Effector CD8-positive, alpha-beta T cell (primary cell): Measurements from ENCODE around the gene EIPR1.

Source experiments
- DNase-seq: peaks from one replicate; lab custom pipeline; 2025; lab: John Stamatoyannopoulos, UW

Gene EIPR1

DNA sequence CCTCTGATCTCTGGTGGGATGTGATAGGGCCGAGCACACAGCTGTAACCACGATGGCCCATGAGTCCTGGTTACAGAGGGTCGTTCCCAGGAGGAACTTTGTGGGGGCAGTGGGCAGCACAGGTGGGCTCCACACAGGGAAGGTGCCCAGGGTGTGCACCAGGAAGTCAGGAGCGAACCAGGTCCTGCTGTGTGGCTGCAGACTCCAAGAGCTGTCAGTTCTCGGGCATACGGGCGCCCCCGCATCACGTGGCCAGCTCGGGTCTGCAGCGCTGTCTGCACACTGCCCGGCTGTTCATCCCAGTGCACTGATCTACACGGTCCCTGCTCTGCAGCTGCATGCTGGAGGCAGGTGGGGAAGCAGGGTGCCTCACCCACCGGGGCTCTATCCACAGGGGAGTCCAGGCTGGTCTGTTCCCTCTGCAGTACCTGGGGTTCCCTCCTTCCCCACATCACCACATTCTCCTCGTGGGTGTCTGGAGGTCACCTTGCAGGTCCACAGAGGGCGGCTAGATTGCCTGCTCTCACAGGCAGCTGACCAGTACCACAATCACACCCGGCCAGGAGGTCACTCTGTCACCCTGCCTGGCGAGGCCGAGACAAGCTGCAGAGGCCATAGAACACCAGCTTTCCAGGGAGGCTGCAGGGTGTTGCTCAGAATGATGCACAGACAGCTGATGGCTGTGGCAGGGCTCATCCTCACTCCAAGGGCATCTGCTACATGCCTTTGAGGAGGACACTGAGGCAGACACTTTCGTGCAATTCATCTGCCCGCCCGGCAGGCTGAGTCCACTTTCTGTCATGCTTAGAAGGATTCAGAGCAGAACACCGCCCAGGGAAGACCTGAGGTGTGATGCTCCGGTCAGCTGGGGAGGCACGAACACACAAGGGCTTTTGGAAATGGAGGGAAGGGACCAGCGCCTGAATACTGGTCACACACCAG is 202.7 kb downstream of the EIPR1 start:
- no peak for DNase-seq

- DNase-seq: no peak
Observed at GRCh38 chr2:3173031-3173430, 204.6 kb downstream of the EIPR1 start.

GRCh38 chr2:3172265-3172935 is 205.2 kb downstream of the EIPR1 start:
- no peak for DNase-seq

DNA sequence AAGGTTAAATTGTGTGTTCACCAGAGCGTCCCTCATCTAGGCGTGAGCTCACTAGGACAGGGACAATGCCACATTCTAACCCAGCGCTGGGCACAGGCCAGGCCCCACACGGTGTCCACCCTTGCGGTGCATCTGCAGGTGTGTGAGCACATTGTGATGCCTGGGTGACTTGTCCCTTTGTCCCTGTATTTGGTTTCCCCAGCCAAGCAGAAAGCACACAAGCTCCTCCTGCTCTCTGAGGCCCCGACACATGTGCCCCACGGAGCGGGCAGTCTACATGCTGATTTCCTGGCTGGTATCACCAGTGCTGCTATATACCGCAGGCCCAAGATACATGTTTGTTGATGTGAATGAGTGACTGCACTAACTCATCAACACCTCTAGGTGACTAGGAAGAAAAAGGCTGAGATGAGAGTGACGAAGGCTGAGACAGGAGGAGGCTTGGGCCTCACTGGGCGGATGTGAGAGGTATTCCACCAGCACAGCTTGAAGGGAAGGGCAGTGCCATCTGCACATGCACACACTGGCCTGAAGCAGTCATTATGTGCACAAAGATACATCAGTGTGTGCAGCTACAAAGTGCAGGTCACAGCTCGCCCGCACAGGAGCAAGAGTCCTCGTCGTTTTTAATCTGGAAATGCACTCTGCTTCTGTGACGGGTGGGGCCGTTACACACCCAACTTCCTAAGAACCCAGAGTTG is 205.9 kb downstream of the EIPR1 start:
- no peak for DNase-seq

DNA sequence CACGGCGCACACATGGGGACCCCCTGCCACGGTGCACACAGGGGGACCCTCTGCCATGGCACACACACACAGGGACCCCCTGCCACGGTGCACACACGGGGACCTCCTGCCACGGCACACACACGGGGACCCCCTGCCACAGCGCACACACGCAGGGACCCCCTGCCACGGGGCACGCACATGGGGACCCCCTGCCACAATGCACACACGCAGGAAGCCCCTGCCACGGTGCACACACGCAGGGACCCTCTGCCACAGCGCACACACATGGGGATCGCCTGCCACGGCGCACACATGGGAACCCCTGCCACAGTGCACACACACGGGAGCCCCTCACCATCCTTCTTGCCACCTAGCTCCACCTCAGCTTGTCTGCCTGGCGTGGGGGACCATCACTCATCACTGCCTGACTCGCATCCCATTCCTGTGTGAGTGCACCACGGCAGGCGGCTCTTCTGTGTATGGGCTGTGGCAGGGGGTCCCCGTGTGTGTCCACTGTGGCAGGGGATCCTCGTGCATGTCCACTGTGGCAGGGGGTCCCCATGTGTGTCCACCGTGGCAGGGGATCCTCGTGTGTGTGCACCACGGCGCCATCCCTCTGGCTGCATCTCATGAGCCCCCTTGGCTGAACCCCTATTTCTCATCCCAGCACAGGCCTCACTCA is 206.7 kb downstream of the EIPR1 start:
- no peak for DNase-seq

- no peak for DNase-seq
Observed at GRCh38 chr2:3169106-3169870, 208.3 kb downstream of the EIPR1 start.

- DNase-seq: no peak
Observed at GRCh38 chr2:3168230-3168891, 209.3 kb downstream of the EIPR1 start.

DNA sequence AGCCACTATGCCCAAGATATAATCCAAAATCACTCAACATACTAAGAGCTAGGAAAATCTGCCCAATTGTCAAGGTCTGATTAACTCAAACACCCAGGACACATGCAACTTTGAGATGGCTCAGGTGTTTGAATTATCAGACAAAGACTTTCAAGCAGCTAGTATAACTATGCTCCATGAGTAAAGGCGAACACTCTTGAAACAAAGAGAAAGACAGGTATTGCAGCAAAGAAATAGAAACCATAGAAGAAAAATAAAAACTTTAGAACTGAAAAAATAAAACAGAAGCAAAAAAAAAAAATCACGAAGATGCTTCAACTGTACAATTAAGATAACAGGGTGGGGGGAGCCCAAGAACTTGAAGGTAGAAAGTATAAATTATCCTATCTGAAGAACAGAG is 214.2 kb downstream of the EIPR1 start:
- no peak for DNase-seq

- DNase-seq: no peak
Observed at GRCh38 chr2:3162442-3163077, 215.1 kb downstream of the EIPR1 start.

DNA sequence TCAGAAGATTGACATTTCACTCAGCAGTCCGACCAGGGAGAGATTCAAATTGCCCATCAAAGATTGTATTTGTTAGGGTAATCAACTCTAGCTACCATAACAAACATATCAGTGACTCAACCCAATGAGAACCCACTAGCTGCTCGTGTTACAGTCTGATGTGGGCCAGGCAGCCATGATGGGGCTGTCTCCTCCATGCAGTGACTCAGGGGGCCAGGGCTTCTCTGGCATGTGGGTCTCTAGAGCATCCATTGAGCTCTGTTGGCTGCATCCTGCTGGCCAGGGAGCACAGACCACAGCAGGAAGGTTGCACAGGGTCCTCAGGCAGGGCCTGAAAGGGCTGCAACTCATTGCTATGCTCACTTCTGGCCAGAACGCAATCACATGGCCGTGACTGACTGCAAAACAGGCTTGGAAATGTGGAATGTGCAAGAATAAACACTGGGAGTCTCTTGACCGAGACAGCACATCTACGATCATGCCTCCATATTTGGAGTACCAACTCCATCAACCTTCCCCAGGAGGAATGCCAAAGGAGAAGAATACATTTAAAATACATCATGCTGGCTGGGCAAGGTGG is 216.8 kb downstream of the EIPR1 start:
- DNase-seq: no peak

DNA sequence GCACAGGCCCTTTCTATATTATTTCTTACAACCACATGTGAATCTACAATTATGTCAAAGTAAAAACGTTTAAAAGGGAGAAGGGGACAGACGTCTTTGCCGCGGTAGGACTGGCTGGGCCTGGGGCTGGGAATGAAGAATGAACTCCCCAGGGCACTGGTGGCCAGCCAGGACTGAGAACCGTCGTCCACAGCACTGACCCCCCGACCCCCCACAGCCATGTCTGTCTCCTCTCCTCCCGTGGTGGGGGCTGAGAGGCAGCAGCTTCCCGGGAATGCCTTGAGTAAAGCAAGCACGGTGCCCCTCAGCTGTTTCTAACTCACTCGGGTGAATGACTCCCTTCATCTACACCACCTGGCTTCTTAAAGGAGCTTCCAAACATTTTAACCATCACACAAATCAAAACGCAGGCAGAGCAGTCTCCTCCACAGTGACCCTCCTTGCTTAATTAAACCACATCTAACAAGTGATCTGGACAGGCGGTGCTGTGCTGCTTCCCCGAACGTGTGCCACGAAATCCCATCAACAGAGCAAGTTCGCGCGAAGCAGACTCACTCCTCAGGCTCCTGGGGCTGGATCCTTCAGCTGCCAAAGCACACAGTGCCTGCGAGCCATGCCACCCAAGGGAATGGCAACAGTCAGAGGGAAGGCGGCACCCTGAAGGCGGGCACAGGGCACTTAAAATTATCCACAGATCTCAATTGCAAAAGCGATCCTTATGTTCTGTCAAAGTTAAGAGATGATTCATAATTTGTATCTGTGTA is 217.7 kb downstream of the EIPR1 start:
- no peak for DNase-seq

GRCh38 chr2:3154700-3155099 is 222.9 kb downstream of the EIPR1 start:
- DNase-seq: no peak

DNA sequence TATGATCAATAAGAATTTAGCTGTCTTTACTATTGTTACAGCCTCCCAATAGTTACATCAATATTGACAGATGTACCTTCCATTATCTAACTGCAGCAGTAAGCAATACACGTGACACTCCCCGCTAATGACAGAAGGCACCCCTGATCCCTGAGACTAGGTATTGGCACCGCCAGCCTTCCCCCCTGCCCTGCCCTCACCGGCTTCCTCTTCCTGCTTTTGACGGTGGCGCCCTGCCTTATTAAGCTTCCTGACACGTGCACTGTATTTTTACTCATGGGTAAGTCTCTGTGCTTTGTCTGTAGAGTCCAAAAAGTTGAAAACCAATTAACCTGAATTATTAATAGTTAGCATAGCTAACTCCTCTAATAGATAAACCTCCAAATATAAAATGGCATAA is 223.5 kb downstream of the EIPR1 start:
- no peak for DNase-seq

DNA sequence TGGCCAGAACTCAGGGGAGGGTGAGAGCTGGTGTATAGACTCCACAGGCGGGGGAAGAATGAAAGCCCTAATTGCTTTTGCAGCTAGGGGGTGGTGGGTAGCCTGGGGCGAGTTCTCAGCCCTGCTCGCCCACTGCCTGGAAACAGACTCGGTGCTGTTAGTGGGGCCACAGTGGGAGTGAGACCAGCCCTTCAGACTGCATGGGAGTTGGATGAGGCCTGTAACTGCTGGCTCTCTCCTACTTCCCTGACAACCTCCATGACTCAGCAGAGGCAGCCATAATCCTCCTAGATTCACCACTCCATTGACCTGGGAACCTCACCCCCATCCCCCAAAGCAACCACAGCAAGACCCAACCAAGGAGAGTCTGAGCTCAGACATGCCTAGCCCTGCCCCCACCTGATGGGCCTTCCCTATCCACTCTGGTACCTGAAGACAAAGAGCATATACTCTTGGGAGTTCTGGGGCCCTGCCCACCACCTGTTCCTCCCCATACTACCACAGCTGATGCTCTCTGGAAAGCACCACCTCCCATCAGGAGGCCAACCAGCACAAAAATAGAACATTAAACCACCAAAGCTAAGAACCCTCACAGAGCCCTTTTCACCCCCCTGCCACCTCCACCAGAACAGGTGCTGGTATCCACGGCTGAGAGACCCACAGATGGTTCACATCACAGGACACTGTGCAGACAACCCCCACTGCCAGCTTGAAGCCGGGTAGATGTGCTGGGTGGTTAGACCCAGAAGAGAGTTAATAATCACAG is 226.3 kb downstream of the EIPR1 start:
- DNase-seq: no peak

GRCh38 chr2:3149441-3150217 is 228.0 kb downstream of the EIPR1 start:
- DNase-seq: no peak

GRCh38 chr2:3148716-3149115 is 228.9 kb downstream of the EIPR1 start:
- no peak for DNase-seq
